Posterior cingulate gyrus (tissue), 11 donors: ENCODE results near the gene ZNF414.
A peak's percentile ranks its signal among the peaks of the same experiment; 100 is the strongest.

ENCODE experiments used
- DNase-seq, 10 donors: peaks; one replicate each; pipeline versions ENCODE4 v3.0.0 to v3.0.0-alpha.2; 2020 to 2021; ENCODE audit warnings: mixed read lengths in 3 of 10
- intact Hi-C: fragments of 100-400 bp; cut with DNase I; formaldehyde crosslinking; loops from one replicate; pipeline ENCODE4 v1.15.1; 2023

The ZNF414 gene

GRCh38 chr19:8494158-8494557, 19.8 kb downstream of the ZNF414 start:
- DNase-seq = no peak
- intact Hi-C loops = no loop called here

GRCh38 chr19:8491574-8491973, 22.4 kb downstream of the ZNF414 start:
- intact Hi-C loops = no loop called here
- peak in 1 of 10 donors; percentile 28 for DNase-seq

GRCh38 chr19:8490873-8491272, 23.1 kb downstream of the ZNF414 start:
- intact Hi-C loops = no loop called here
- DNase-seq = peak in 2 of 10 donors; percentile 26 to 64

GRCh38 chr19:8490395-8490760, 23.6 kb downstream of the ZNF414 start:
- intact Hi-C loops = no loop called here
- DNase-seq = peak in 2 of 10 donors; percentile 58 to 75

- DNase-seq = peak in 4 of 10 donors; percentile 4 to 85 (median 66)
- intact Hi-C loops = no loop called here
Measured at GRCh38 chr19:8489561-8490394, 24.2 kb downstream of the ZNF414 start.

GRCh38 chr19:8488365-8488764, 25.6 kb downstream of the ZNF414 start:
- intact Hi-C loops = no loop called here
- peak in 1 of 10 donors; percentile 77 for DNase-seq

- peak in 6 of 10 donors; percentile 12 to 88 (median 54) for DNase-seq
- intact Hi-C loops = no loop called here
Measured at GRCh38 chr19:8487137-8487851, 26.7 kb downstream of the ZNF414 start.

- intact Hi-C loops = no loop called here
- peak in 3 of 10 donors; percentile 10 to 64 (median 59) for DNase-seq
Measured at GRCh38 chr19:8486661-8487136, 27.3 kb downstream of the ZNF414 start.

- DNase-seq = peak in 3 of 10 donors; percentile 64 to 85 (median 73)
- intact Hi-C loops = no loop called here
Measured at GRCh38 chr19:8485561-8486371, 28.2 kb downstream of the ZNF414 start.

- DNase-seq = peak in 3 of 10 donors; percentile 18 to 80 (median 59)
- intact Hi-C loops = no loop called here
Measured at GRCh38 chr19:8484331-8484894, 29.6 kb downstream of the ZNF414 start.

GRCh38 chr19:8483165-8483564, 30.8 kb downstream of the ZNF414 start:
- intact Hi-C loops = no loop called here
- no peak for DNase-seq

GRCh38 chr19:8482696-8483095, 31.3 kb downstream of the ZNF414 start:
- intact Hi-C loops = no loop called here
- peak in 1 of 10 donors; percentile 50 for DNase-seq

- peak in 1 of 10 donors; percentile 67 for DNase-seq
- intact Hi-C loops = no loop called here
Measured at GRCh38 chr19:8481616-8482015, 32.4 kb downstream of the ZNF414 start.

GRCh38 chr19:8481201-8481600, 32.8 kb downstream of the ZNF414 start:
- peak in 1 of 10 donors; percentile 71 for DNase-seq
- intact Hi-C loops = no loop called here

GRCh38 chr19:8478598-8478997, 35.4 kb downstream of the ZNF414 start:
- intact Hi-C loops = no loop called here
- DNase-seq = peak in 1 of 10 donors; percentile 29

GRCh38 chr19:8477889-8478288, 36.1 kb downstream of the ZNF414 start:
- DNase-seq = no peak
- intact Hi-C loops = no loop called here

- intact Hi-C loops = no loop called here
- DNase-seq = no peak
Measured at GRCh38 chr19:8476524-8476923, 37.4 kb downstream of the ZNF414 start.

- no peak for DNase-seq
- intact Hi-C loops = no loop called here
Measured at GRCh38 chr19:8475005-8475404, 39.0 kb downstream of the ZNF414 start.

GRCh38 chr19:8473648-8474476, 40.1 kb downstream of the ZNF414 start:
- intact Hi-C loops = no loop called here
- DNase-seq = no peak
